DLD1 (cell line): ENCODE measurements around the gene ARHGEF7.
"Not testable (repeated sequence)": the region's sequence is repeated elsewhere in the genome, so short reads cannot be mapped to it uniquely, and the experiment has no call there.

ENCODE experiments used
- in situ Hi-C: cut with HindIII; loops from 2 replicates; pipeline ENCODE4 v1.10.0; 2017; ENCODE audit warnings: low sequenced_read_pairs

The ARHGEF7 gene

GRCh38 chr13:111193223-111193622 is 78.1 kb downstream of the ARHGEF7 start:
- in situ Hi-C loops: not testable (repeated sequence)

DNA sequence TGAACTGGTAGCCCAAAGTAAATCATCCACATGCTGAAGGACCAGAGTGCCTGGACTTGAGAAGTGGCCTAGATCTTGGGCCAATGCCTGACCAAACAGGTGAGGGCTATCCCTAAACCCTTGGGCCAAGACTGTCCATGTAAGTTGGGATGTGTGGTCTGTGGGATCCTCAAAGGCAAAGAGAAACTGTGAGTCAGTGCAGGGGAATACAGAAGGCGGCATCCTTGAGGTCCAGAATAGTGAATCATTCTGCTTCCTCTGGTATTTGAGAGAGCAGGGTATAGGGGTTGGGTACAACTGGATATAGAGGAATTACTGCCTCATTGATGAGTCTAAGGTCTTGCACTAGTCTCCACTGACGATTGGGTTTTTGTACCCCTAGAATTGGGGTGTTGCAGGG is 79.5 kb downstream of the ARHGEF7 start:
- in situ Hi-C loops: not testable (repeated sequence)

GRCh38 chr13:111198732-111199378 is 83.7 kb downstream of the ARHGEF7 start:
- in situ Hi-C loops: not testable (repeated sequence)

- in situ Hi-C loops: no loop called here
Observed at GRCh38 chr13:111201304-111201940, 86.3 kb downstream of the ARHGEF7 start.

DNA sequence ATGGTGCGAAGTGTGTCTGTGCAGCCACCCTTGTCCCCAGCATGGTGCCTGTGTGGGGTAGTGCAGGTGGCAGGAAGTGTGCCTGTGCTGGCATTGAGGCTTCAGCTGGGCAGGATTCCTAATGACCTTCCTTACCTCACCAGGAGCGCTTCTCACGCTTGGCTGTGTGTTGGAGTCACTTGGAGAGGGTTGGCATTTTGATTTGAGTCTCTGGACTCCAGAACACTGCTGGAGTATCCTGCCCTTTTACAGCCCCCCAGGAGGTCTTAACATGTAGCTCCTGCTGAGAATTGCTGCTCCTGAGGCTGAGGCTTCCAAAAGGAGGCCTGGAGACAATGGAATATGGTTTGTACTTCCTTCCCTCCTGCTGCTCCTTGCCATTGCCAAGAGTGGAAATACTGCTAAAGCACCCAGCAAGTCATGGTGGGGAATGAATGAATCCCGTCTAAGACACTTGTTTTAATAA is 87.1 kb downstream of the ARHGEF7 start:
- in situ Hi-C loops: no loop called here

DNA sequence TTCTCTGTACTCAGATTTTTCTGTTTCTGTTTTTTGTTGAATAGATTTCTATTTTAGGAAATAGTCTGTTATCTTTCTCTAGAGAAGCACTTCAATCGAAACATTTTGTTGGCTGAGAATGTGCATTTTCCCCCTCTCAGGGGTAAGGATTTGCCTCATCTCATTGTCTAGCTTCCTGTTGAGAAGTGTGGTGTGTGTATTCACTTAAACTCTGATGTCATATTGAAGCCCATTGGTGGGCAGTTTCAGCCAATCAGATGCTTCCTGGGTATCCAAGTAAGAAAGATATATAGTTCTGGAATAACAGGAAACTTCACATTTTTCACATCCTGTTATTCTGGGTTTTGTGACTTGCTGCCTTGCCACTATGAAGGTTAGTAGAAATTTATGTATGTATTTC is 87.6 kb downstream of the ARHGEF7 start:
- in situ Hi-C loops: no loop called here

- in situ Hi-C loops: no loop called here
Observed at GRCh38 chr13:111203736-111204389, 88.8 kb downstream of the ARHGEF7 start.

GRCh38 chr13:111204438-111205177 is 89.5 kb downstream of the ARHGEF7 start:
- in situ Hi-C loops: no loop called here

GRCh38 chr13:111206148-111206547 is 91.0 kb downstream of the ARHGEF7 start:
- in situ Hi-C loops: no loop called here

DNA sequence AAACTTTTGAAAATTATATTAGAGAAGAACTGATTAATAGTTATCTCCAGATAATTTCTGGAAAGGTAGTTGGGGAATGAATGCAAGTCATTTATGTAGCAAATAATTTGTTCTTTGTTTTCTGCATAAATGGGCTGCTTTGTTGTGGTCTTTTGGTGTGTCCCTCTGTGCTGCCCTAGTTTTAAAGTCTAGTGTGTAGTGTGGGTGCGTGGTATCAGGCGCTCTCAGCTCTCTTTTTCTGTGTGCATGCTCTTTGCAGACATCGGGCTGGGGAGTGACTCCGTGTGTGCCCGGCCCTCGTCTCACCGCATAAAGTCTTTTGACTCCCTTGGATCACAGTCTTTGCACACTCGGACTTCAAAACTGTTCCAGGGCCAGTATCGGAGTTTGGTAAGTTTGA is 94.5 kb downstream of the ARHGEF7 start:
- in situ Hi-C loops: no loop called here

GRCh38 chr13:111210091-111210490 is 95.0 kb downstream of the ARHGEF7 start:
- in situ Hi-C loops: no loop called here

- in situ Hi-C loops: no loop called here
Observed at GRCh38 chr13:111210544-111211469, 95.7 kb downstream of the ARHGEF7 start.

DNA sequence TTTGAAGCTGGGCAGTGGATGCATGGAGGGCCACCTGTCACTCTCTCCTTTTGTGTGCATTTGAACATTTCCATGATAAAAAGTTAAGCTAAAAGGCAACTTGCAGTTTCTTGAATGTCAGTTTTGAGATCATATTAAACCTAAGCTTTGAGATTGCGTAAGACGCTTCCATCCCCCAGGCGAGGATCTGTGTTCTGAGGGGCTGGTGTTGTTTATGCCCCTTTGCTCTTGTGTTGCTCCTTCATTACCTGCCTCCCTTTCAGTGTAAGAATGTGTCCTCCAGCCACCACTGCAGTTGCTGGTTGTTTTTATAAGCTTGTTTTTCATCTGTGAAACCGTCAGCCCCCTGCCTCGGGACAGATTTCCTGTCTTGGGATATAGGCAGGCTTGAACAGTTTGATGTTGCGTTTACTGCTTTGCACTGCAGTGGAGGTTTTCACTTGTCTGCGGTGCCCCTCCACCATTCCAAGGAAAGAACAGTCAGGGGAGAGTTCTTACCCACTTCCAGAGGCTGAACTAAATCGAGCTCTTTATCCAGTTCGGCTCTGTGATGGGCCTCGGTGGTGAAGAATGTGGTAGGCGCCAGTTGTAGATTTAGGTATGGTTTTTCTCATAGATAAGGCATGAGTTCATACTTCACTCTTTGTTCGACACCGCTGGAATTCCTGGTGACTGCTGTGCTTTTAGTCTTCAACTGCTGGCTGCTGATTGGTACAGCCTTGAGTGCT is 96.8 kb downstream of the ARHGEF7 start:
- in situ Hi-C loops: no loop called here

GRCh38 chr13:111212517-111212873 is 97.4 kb downstream of the ARHGEF7 start:
- in situ Hi-C loops: no loop called here

GRCh38 chr13:111213964-111214726 is 99.0 kb downstream of the ARHGEF7 start:
- in situ Hi-C loops: no loop called here

- in situ Hi-C loops: no loop called here
Observed at GRCh38 chr13:111215081-111216047, 100.3 kb downstream of the ARHGEF7 start.

DNA sequence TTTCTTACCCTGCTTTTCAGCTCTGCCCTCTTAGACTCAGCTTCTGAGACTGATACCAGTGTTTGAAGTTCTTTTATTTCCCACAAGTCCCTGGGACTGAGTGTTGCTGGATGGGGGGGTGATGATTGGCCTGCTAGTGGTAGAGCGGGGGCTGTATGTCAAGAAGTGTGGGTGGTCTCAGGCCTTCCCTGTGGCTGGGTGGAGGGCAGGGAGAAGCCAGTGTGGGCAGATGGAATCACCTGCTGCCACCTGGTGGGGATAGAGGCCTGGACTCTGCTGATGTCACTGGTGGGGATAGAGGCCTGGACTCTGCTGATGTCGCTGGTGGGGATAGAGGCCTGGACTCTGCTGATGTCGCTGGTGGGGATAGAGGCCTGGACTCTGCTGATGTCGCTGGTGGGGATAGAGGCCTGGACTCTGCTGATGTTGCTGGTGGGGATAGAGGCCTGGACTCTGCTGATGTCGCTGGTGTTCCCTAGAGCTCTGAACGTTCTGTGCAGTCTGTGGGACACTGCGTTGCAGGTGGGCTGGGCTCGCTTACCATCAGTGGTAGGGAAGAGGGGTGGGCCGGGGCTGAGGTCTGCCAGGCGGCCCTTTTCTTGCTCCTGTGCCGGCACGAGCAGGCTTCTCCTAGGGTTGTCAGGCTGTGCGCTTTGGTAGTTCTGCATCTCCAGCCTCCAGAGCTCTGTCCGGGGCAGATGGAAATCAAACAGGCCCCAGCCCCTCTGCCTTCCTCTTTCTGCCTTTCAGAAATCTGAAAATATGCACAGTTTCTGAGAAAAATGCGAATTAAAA is 101.3 kb downstream of the ARHGEF7 start:
- in situ Hi-C loops: no loop called here
